ENCODE results near the gene DEXI.

DEXI gene

GRCh38 chr16:10888320-10888937 lies 53.8 kb downstream of the DEXI start:
- DNase-seq, result no peak

GRCh38 chr16:10885246-10885645 lies 57.0 kb downstream of the DEXI start:
- DNase-seq, result no peak

- no peak for DNase-seq
Measured at GRCh38 chr16:10883004-10883403, 59.3 kb downstream of the DEXI start.

GRCh38 chr16:10881479-10882030 lies 60.7 kb downstream of the DEXI start:
- DNase-seq, result no peak

- no peak for DNase-seq
Measured at GRCh38 chr16:10880594-10881452, 61.4 kb downstream of the DEXI start.

- no peak for DNase-seq
Measured at GRCh38 chr16:10879681-10880589, 62.3 kb downstream of the DEXI start.
